ENCODE data around the gene DMRTB1. TPM values are rescaled to one million over a fixed set of nuclear protein-coding genes. Genes with fewer than 3 reads are reported as not detected.

The DMRTB1 gene
- polyA plus RNA-seq, 1 donor = not detected

DNA sequence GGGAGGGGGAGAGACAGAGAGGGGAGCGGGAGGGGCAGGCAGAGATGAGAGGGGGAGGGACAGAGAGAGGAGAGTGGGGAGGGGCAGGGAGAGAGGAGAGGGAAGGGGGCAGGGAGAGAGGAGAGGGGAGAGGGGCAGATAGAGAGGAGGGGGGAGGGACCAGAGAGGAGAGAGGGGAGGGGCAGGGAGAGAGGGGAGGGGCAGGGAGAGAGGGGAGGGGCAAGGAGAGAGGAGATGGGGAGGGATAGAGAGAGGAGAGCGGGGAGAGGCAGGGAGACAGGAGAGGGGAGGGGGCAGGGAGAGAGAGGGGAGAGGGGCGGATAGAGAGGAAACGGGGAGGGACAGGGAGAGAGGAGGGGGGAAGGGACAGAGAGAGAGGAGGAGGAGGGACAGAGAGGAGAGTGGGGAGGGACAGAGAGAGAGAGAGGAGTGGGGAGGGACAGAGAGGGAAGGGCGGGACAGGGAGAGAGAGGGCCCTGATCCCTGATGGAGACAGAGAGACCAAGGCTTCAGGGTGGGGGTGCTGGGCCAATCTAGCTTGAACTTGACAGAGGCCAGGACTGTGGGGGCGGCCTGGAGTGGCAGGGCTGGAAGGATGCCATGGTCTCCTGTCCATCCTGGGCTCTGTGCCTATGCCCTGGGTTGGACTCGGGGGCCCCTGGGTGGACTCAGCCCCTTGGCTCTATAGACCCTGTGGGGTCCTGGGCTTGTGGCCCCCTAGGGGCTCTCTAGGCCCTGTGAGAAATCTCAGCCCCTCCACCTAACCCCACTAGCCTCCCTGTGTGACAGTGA lies 43.6 kb downstream of the DMRTB1 start:
- DNase-seq = no peak
- H3K4me1 ChIP-seq (ENCODE audit: control insufficient read depth, insufficient read depth, low read length) = no peaks in the 10 kb centered on the region
- H3K9me3 ChIP-seq (ENCODE audit: control insufficient read depth, low read depth, low read length) = no peaks in the 10 kb centered on the region
- 0% methylated on average over 2 of the region's 7 CpGs for WGBS (ENCODE audit: insufficient coverage, low lambda C conversion rate)
- H3K4me3 ChIP-seq (ENCODE audit: low read length) = no peak overlapping the region
- no peaks in the 10 kb centered on the region for H3K36me3 ChIP-seq (ENCODE audit: control insufficient read depth, insufficient read depth, low read length)
- H3K27me3 ChIP-seq (ENCODE audit: control insufficient read depth, insufficient read depth, low read length) = no peaks in the 10 kb centered on the region
- H3K27ac ChIP-seq (ENCODE audit: low read length) = no peak overlapping the region

DNA sequence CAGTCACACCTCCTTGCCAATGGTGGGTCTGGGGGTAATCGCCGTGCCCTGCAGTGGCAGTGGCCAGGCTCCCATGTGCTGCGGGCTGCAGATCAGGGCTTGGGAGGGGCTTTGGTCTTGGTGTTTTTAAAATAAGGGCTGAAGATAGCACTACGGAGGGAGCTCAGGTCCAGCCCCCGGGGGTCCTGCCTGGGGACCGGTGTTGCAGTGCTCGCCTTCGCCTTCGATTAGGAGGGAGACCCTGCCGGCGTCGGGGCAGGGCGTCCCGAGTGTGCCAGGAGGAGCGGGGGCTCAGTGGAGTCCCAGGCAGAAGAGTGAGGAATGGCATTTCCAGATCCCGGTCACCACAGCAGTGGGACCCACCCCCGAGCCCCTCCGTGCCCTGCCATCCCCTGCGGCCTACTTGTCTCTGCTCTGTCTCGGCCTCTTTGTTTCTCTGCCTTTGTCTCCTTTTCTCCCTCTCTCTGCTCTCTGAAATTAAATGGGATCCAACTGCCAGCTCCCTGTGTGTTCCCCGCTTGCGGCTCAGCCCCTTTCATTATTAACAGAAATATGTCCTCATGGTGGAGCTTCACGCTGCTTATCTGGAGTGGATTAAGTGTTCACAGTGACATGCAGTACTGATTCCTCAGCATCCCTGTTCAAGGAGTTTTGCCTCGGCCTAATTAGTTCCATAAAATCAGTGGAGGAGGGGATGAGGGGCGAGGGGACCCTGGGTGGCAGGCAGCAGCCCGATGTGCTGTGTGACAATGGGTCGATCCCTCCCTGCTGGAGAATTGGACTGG lies 44.4 kb downstream of the DMRTB1 start:
- H3K4me3 ChIP-seq (ENCODE audit: low read length) = no peak overlapping the region
- H3K9me3 ChIP-seq (ENCODE audit: control insufficient read depth, low read depth, low read length) = no peaks in the 10 kb centered on the region
- no peaks in the 10 kb centered on the region for H3K27me3 ChIP-seq (ENCODE audit: control insufficient read depth, insufficient read depth, low read length)
- H3K4me1 ChIP-seq (ENCODE audit: control insufficient read depth, insufficient read depth, low read length) = no peaks in the 10 kb centered on the region
- no peak overlapping the region for H3K27ac ChIP-seq (ENCODE audit: low read length)
- no CpG with 5 or more reads among the region's 27 CpGs for WGBS (ENCODE audit: insufficient coverage, low lambda C conversion rate)
- no peaks in the 10 kb centered on the region for H3K36me3 ChIP-seq (ENCODE audit: control insufficient read depth, insufficient read depth, low read length)
- DNase-seq = no peak

DNA sequence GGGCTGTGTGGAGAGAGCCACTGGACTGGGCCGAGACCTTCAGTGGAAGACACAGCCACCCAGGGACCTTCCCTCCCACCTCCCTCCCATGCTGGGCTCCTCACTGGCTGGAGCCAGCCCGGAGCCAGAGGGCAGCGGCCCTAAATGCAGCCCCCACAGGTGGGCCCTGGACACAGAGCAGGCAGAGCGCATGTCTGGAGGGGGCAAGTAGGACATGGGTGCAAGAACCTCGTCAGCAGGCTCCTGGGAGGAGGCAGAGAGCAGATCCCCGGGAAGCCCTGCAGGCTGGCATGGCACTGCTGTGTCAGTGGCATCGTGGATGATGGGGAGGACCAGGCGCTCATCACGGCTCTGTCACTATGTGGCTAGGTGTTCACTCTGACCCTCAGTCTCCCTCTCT lies 45.7 kb downstream of the DMRTB1 start:
- Histone ChIP-seq H3K27ac (ENCODE audit: low read length) (no peak overlapping the region), H3K36me3 (ENCODE audit: control insufficient read depth, insufficient read depth, low read length) (no peaks in the 10 kb centered on the region), H3K9me3 (ENCODE audit: control insufficient read depth, low read depth, low read length) (no peaks in the 10 kb centered on the region), H3K27me3 (ENCODE audit: control insufficient read depth, insufficient read depth, low read length) (no peaks in the 10 kb centered on the region), H3K4me1 (ENCODE audit: control insufficient read depth, insufficient read depth, low read length) (peaks cover 3% of the 10 kb centered on the region), H3K4me3 (ENCODE audit: low read length) (no peak overlapping the region)
- DNase-seq = no peak
- WGBS (ENCODE audit: insufficient coverage, low lambda C conversion rate) = no CpG with 5 or more reads among the region's 9 CpGs

DNA sequence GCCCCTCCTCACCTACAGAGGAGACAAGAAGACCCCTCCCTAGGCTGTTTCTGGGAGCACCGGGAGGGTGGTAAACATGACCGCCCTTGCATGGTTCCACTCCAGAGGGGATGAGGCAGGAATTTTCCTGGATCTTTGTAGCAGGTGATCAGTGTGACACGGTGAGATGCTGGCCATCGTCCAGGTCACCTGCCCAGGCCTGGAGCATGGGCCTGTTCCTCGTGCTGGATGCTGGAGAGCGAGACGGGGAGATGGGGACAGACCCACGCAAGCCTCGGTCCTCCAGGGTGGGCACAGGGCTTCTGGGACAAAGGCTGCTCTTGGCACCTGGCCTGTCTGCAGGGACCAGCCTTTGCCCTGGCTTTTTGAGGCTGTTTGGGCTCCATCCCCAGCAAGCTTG lies 46.2 kb downstream of the DMRTB1 start:
- no peak overlapping the region for H3K4me3 ChIP-seq (ENCODE audit: low read length)
- H3K27me3 ChIP-seq (ENCODE audit: control insufficient read depth, insufficient read depth, low read length) = no peaks in the 10 kb centered on the region
- no peak overlapping the region for H3K27ac ChIP-seq (ENCODE audit: low read length)
- no CpG with 5 or more reads among the region's 9 CpGs for WGBS (ENCODE audit: insufficient coverage, low lambda C conversion rate)
- DNase-seq = no peak
- no peaks in the 10 kb centered on the region for H3K36me3 ChIP-seq (ENCODE audit: control insufficient read depth, insufficient read depth, low read length)
- peaks cover 3% of the 10 kb centered on the region for H3K4me1 ChIP-seq (ENCODE audit: control insufficient read depth, insufficient read depth, low read length)
- no peaks in the 10 kb centered on the region for H3K9me3 ChIP-seq (ENCODE audit: control insufficient read depth, low read depth, low read length)

DNA sequence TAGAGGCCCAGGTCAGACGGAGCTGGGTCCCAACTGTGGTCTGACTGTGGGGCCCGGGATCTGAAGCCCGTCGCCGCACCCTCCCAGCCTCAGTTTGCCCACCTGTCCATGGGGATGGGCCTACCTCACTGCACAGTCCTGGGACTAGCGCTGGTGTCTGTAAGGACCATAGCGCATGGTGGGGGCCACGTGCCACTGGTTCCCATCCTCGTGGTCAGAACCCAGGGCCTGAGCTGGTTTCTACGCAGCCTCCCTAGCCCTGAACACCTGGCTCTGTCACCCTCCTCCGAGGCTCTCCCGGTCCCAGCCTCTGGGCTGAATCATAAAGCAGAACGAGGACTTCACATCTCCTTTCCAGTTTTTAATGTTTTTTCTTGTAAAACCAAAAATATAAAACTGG lies 46.7 kb downstream of the DMRTB1 start:
- no peak for DNase-seq
- Histone ChIP-seq H3K27me3 (ENCODE audit: control insufficient read depth, insufficient read depth, low read length) (no peaks in the 10 kb centered on the region), H3K4me1 (ENCODE audit: control insufficient read depth, insufficient read depth, low read length) (peaks cover 3% of the 10 kb centered on the region), H3K27ac (ENCODE audit: low read length) (no peak overlapping the region), H3K36me3 (ENCODE audit: control insufficient read depth, insufficient read depth, low read length) (no peaks in the 10 kb centered on the region), H3K4me3 (ENCODE audit: low read length) (no peak overlapping the region), H3K9me3 (ENCODE audit: control insufficient read depth, low read depth, low read length) (no peaks in the 10 kb centered on the region)
- 97% methylated on average over 3 of the region's 13 CpGs for WGBS (ENCODE audit: insufficient coverage, low lambda C conversion rate)

DNA sequence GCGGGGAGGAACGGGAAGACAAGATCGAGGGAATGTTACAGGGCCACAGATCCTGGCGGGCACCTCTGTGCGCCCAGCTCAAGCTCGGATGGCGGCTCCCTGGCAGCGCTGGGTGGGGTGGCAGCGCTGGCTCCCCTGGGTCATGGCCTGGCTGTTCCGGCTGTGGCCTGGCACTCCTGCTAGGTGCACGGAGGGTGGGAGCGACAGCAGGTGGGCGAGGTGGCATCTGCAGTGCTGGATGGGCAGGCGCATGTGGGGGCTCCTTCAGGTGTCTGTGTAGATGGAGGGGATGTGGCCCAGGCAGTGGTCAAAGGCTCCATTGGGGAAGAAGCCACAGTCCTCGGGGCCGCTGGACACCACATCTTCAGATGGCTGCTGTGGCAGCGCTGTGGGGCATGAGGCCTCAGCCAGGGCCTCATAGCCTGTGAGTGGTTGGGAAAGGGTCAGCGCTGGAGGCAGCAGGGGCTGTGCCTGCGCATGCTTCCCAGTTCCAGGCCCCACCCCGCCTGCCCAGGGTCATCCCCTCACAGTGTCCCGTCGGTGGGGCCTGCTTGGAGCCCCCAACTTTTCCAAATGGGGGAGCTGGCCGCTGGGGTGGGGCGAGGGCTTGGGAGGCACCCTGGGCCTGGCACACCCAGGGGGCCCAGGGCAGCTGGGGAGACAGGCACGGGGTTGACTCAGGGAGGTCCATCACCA lies 47.3 kb downstream of the DMRTB1 start:
- no peaks in the 10 kb centered on the region for H3K36me3 ChIP-seq (ENCODE audit: control insufficient read depth, insufficient read depth, low read length)
- H3K27me3 ChIP-seq (ENCODE audit: control insufficient read depth, insufficient read depth, low read length) = no peaks in the 10 kb centered on the region
- no CpG with 5 or more reads among the region's 25 CpGs for WGBS (ENCODE audit: insufficient coverage, low lambda C conversion rate)
- H3K4me1 ChIP-seq (ENCODE audit: control insufficient read depth, insufficient read depth, low read length) = peaks cover 3% of the 10 kb centered on the region
- H3K9me3 ChIP-seq (ENCODE audit: control insufficient read depth, low read depth, low read length) = no peaks in the 10 kb centered on the region
- H3K27ac ChIP-seq (ENCODE audit: low read length) = no peak overlapping the region
- DNase-seq = no peak
- no peak overlapping the region for H3K4me3 ChIP-seq (ENCODE audit: low read length)

DNA sequence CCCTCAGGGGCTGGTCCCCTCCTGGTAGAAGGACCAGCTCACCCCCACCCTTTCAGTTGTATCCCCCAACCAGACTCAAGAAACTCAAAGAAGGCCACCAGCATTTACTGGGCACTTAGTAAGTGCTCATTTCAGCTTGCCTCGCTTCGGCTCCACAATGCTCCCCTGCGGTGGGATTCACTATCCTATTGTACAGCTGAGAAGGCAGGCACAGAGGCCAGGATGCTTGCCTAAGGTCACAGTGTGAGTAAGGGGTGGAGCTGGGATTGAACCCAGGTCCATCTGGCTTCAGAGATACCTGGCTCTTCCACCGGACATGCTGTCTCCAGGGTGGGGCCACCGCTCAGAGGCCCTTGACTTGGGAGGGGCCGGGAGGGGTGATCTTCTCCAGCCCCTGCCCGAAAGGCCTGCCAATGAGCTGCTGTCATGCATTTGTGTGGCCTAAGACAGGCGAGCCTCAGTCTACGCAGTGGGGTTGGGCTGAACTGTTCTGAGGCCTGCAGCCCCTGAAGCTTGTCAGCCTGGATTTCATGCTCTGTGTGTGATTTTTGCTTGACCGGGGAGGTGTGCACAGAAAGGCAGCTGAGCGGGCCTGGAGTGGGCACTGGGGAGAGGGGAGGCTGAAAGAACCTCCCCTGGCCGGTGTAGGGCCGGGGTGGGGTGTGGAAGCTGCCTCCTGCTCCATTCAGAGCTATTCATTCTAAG lies 48.1 kb downstream of the DMRTB1 start:
- H3K27ac ChIP-seq (ENCODE audit: low read length) = no peak overlapping the region
- H3K27me3 ChIP-seq (ENCODE audit: control insufficient read depth, insufficient read depth, low read length) = no peaks in the 10 kb centered on the region
- H3K9me3 ChIP-seq (ENCODE audit: control insufficient read depth, low read depth, low read length) = no peaks in the 10 kb centered on the region
- no CpG with 5 or more reads among the region's 13 CpGs for WGBS (ENCODE audit: insufficient coverage, low lambda C conversion rate)
- DNase-seq = no peak
- no peaks in the 10 kb centered on the region for H3K36me3 ChIP-seq (ENCODE audit: control insufficient read depth, insufficient read depth, low read length)
- H3K4me3 ChIP-seq (ENCODE audit: low read length) = no peak overlapping the region
- peaks cover 3% of the 10 kb centered on the region for H3K4me1 ChIP-seq (ENCODE audit: control insufficient read depth, insufficient read depth, low read length)

DNA sequence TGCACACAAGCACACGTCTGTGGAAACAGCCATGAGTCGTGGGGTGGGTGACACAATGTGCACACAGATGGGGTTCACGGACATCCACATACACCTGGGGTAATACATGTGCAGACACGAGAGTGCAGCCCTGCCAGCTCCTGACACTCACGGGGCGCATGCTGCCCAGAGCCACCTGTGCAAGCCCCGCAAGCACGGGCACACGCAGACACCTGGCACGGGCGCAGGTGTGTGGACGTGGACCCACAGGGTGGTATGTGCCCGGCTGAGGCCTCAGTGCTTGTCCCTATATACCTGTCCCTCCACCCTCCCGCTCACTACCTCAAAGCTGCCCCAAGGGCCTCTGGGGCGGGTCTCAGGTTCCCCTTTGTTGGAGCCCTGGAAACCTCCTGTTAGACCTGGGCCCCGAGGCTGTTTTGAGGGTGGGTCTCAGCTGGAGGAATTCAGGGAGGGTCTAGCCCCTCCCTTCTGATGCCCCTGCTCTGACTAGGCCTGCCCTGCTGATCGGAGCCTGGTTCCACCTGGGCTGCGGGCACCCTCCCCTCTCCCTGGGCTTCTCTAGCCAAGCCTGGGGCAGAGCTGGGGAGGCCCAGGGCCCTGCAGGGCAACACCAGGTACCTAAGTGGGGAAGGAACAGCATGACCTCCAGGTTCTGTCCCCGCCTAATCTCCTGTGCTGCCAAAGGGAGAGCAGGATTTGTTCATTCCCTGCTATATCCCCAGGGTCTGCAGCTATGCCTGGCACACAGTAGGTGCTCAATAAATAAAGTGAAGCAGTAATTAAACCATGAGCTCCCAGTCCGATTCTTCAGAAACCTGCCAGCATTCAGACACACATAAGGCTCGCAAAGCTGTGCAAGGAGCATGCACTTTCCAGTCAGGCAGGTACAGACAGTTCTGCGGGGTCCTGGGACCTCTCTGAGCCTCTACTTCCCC lies 49.1 kb downstream of the DMRTB1 start:
- Histone ChIP-seq H3K27me3 (ENCODE audit: control insufficient read depth, insufficient read depth, low read length) (no peaks in the 10 kb centered on the region), H3K36me3 (ENCODE audit: control insufficient read depth, insufficient read depth, low read length) (no peaks in the 10 kb centered on the region), H3K9me3 (ENCODE audit: control insufficient read depth, low read depth, low read length) (no peaks in the 10 kb centered on the region), H3K4me1 (ENCODE audit: control insufficient read depth, insufficient read depth, low read length) (peaks cover 3% of the 10 kb centered on the region), H3K4me3 (ENCODE audit: low read length) (no peak overlapping the region), H3K27ac (ENCODE audit: low read length) (no peak overlapping the region)
- no peak for DNase-seq
- WGBS (ENCODE audit: insufficient coverage, low lambda C conversion rate) = no CpG with 5 or more reads among the region's 22 CpGs

DNA sequence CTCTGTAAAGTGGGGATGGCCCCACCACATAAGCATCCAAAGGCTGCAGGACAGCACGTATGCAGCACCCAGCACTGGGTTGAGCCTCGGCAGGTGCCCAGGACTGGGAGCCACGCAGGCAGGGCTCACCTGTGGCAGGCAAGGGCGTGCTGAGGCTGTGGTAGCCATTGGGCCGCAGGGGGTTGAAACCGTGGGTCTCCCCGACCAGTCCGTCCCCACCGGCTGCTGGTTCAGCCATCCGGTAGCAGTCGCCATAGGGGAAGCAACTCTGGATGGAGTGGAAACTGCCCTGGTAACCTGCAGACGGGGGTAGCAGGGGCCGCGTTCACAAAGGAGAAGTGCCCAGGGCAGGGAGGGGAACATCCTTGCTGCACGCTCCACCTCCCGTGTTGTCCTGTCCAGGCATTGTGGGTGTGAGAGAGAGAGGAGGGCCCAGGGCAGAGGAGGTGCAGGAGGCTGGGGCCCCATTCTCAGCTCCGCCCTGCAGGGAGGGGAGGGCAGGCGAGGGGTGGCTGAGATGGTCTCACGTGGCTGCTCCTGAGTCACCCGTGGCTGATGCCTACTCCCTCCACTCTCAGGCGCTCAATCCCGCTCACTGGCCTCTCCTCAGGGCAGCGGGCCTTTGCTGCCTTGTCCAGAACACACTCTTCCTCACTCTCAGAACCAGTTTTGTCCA lies 49.9 kb downstream of the DMRTB1 start:
- Histone ChIP-seq H3K4me1 (ENCODE audit: control insufficient read depth, insufficient read depth, low read length) (peaks cover 3% of the 10 kb centered on the region), H3K27me3 (ENCODE audit: control insufficient read depth, insufficient read depth, low read length) (no peaks in the 10 kb centered on the region), H3K4me3 (ENCODE audit: low read length) (no peak overlapping the region), H3K9me3 (ENCODE audit: control insufficient read depth, low read depth, low read length) (no peaks in the 10 kb centered on the region), H3K27ac (ENCODE audit: low read length) (no peak overlapping the region), H3K36me3 (ENCODE audit: control insufficient read depth, insufficient read depth, low read length) (no peaks in the 10 kb centered on the region)
- DNase-seq = peak in 1 of 2 donors; percentile 59
- WGBS (ENCODE audit: insufficient coverage, low lambda C conversion rate) = no CpG with 5 or more reads among the region's 23 CpGs

All from large intestine (tissue), 3 donors.